Endothelial cell of umbilical vein (primary cell): ENCODE measurements around the gene OSBPL9. TPM values are rescaled to one million over a fixed set of nuclear protein-coding genes. Genes with fewer than 3 reads are reported as not detected.

ENCODE experiments used
- BruUV-seq: library from RNA; stranded (reverse); fragments of 400-500 nt; replicated peaks from 2 replicates; lab custom pipeline; 2021; lab: Mats Ljungman, UMichigan
- CTCF ChIA-PET: fragments of 300-600, 350-600 bp; sonication (Branson Sonifier 250); formaldehyde crosslinking; loops from one replicate; lab custom pipeline; 2021; ENCODE audit warnings: antibody characterized with exemption, inconsistent platforms; lab: Charles Lee
- POLR2A ChIA-PET: fragments of 300-600, 350-600 bp; sonication (Branson Sonifier 250); formaldehyde crosslinking; loops from one replicate; lab custom pipeline; 2021; ENCODE audit warnings: antibody characterized with exemption, inconsistent platforms; lab: Charles Lee
- DNase-seq: peaks from one replicate; pipeline ENCODE4 v3.0.0-alpha.2; 2011; ENCODE audit warnings: low read depth, low spot score
- FAIRE-seq: peaks from 2 replicates; lab custom pipeline; 2011; peaks lifted over from hg19 to GRCh38; lab: Jason Lieb, UNC
- H2AFZ ChIP-seq: 2 replicates; pipeline ENCODE4 v1.6.0; 2012; ENCODE audit warnings: low read depth, low read length, control low read depth, inconsistent platforms
- H3K27ac ChIP-seq: 2 replicates; pipeline ENCODE4 v1.5.1; 2011; ENCODE audit warnings: low read depth, mild to moderate bottlenecking, control low read depth, low read length, moderate library complexity; ENCODE audit not compliant: insufficient read depth
- H3K27me3 ChIP-seq, 2 experiments: 2 replicates each; pipeline versions ENCODE4 v1.6.0 to v1.6.1; 2011; ENCODE audit warnings: low read length in 2 of 2, mixed read lengths in 1 of 2; ENCODE audit not compliant: control insufficient read depth in 2 of 2, insufficient read depth in 2 of 2
- H3K36me3 ChIP-seq, 2 experiments: 2 replicates in 1 of 2; 3 replicates in 1 of 2; pipeline ENCODE4 v1.5.1; 2011; ENCODE audit warnings: low read length in 2 of 2, mild to moderate bottlenecking in 1 of 2, moderate library complexity in 1 of 2; ENCODE audit not compliant: control insufficient read depth in 2 of 2, insufficient read depth in 2 of 2; ENCODE audit errors: extremely low read depth in 1 of 2
- H3K4me1 ChIP-seq: 3 replicates; pipeline ENCODE4 v1.5.1; 2011; ENCODE audit warnings: mild to moderate bottlenecking, low read length; ENCODE audit not compliant: control insufficient read depth, insufficient read depth; ENCODE audit errors: extremely low read depth
- H3K4me2 ChIP-seq: 2 replicates; pipeline ENCODE4 v1.6.1; 2011; ENCODE audit warnings: low read length, control low read depth, mixed read lengths; ENCODE audit not compliant: insufficient read depth
- H3K4me3 ChIP-seq, 3 experiments: fragments of 200-600 bp in 1 of 3; sonication (generic), shearing (Covaris generic) in 1 of 3; replicated peaks in 1 of 3; 2 replicates each; pipeline ENCODE4 v1.5.1; 2011 to 2016; ENCODE audit warnings: control low read depth in 3 of 3, low read length in 3 of 3, mild to moderate bottlenecking in 2 of 3, inconsistent platforms in 1 of 3, low read depth in 1 of 3, moderate library complexity in 1 of 3; ENCODE audit not compliant: insufficient read depth in 1 of 3
- H3K79me2 ChIP-seq: 2 replicates; pipeline ENCODE4 v1.6.0; 2012; ENCODE audit warnings: low read length, inconsistent platforms; ENCODE audit not compliant: control insufficient read depth, insufficient read depth
- H3K9ac ChIP-seq: replicated peaks from 2 replicates; pipeline ENCODE3; 2011; ENCODE audit warnings: low read length, control low read depth; ENCODE audit not compliant: insufficient read depth; ENCODE audit errors: extremely low read depth
- H3K9me1 ChIP-seq: replicated peaks from 3 replicates; pipeline ENCODE4 v1.6.0; 2011; ENCODE audit warnings: mild to moderate bottlenecking, low read length; ENCODE audit not compliant: control insufficient read depth, insufficient read depth; ENCODE audit errors: extremely low read depth
- H3K9me3 ChIP-seq: replicated peaks from 2 replicates; pipeline ENCODE4 v1.5.1; 2012; ENCODE audit warnings: low read length, inconsistent platforms; ENCODE audit not compliant: control insufficient read depth, insufficient read depth
- H4K20me1 ChIP-seq: replicated peaks from 2 replicates; pipeline ENCODE3; 2011; ENCODE audit warnings: mild to moderate bottlenecking, low read length; ENCODE audit not compliant: control insufficient read depth, insufficient read depth; ENCODE audit errors: extremely low read depth
- EZH2 ChIP-seq: IDR thresholded peaks from 2 replicates; pipeline ENCODE4 v1.6.1; 2012; ENCODE audit warnings: borderline replicate concordance, low read depth, mild to moderate bottlenecking, moderate library complexity, low read length, inconsistent platforms; ENCODE audit not compliant: severe bottlenecking
- FOS ChIP-seq: IDR thresholded peaks from 2 replicates; pipeline ENCODE4 v1.6.1; 2011; ENCODE audit warnings: mild to moderate bottlenecking, low read length, moderate library complexity, borderline replicate concordance; ENCODE audit not compliant: insufficient read depth
- GATA2 ChIP-seq: IDR thresholded peaks from 2 replicates; pipeline ENCODE4 v1.7.0; 2011; ENCODE audit warnings: low read depth, mild to moderate bottlenecking, moderate library complexity, mixed read lengths, low read length; ENCODE audit not compliant: insufficient read length, insufficient read depth
- JUN ChIP-seq: IDR thresholded peaks from 2 replicates; pipeline ENCODE4 v1.6.1; 2011; ENCODE audit warnings: borderline replicate concordance, low read depth; ENCODE audit not compliant: insufficient read length, insufficient read depth
- MYC ChIP-seq: IDR thresholded peaks from one replicate; pipeline ENCODE4 v1.6.1; 2011; ENCODE audit warnings: mild to moderate bottlenecking, low read depth, low read length
- POLR2A ChIP-seq: IDR thresholded peaks from 2 replicates; pipeline ENCODE4 v1.6.1; 2012; ENCODE audit warnings: low read depth, mild to moderate bottlenecking, control low read depth, low read length
- POLR2AphosphoS5 ChIP-seq: IDR thresholded peaks from 2 replicates; pipeline ENCODE4 v1.6.1; 2012; ENCODE audit warnings: low read depth, mild to moderate bottlenecking, control low read depth, low read length, moderate library complexity; ENCODE audit not compliant: insufficient read depth
- dilution Hi-C: fragments of 300-500 bp; cut with MboI; formaldehyde crosslinking; loops from one replicate; pipeline ENCODE4 v1.15.0; 2019; ENCODE audit warnings: low sequenced_read_pairs; ENCODE audit not compliant: extremely low pct_ligation_motif_present
- intact Hi-C: fragments of 100-400 bp; cut with micrococcal nuclease; formaldehyde crosslinking; loops from one replicate; pipeline ENCODE4 v1.10.0; 2022
- polyA plus RNA-seq, 4 experiments: library from polyadenylated mRNA; depleted of rRNA in 3 of 4; stranded (reverse) in 3 of 4; unstranded in 1 of 4; fragments of >200 nt; gene quantifications; 2 replicates each; pipeline versions ENCODE4 v1.2.1 to v1.2.3, GENCODE V29; 2011 to 2012; ENCODE audit warnings: missing spikeins in 1 of 4
- total RNA-seq: library from RNA; stranded (reverse); gene quantifications from 2 replicates; pipeline ENCODE4 v1.2.3, GENCODE V29; 2021
- TF ChIP-seq, protein P1 (sequence below), 2 donors: IDR thresholded peaks; 1 replicate in 1 of 2; 2 replicates in 1 of 2; pipeline ENCODE4 v1.5.1; 2011; ENCODE audit warnings: low read length in 2 of 2, mild to moderate bottlenecking in 2 of 2, moderate library complexity in 2 of 2, control low read depth in 1 of 2, inconsistent platforms in 1 of 2, low read depth in 1 of 2; ENCODE audit not compliant: insufficient read depth in 1 of 2; ENCODE audit errors: extremely low read depth in 1 of 2
- TF ChIP-seq, protein P2 (sequence below): IDR thresholded peaks from 2 replicates; pipeline ENCODE4 v1.6.1; 2011; ENCODE audit not compliant: insufficient read depth, insufficient read length

The OSBPL9 gene
- total and polyA plus RNA-seq, 2 donors (not counting 3 experiments of a cell fraction or from before 2014, with no cell fraction given) = 46.2 to 80.3 TPM

DNA sequence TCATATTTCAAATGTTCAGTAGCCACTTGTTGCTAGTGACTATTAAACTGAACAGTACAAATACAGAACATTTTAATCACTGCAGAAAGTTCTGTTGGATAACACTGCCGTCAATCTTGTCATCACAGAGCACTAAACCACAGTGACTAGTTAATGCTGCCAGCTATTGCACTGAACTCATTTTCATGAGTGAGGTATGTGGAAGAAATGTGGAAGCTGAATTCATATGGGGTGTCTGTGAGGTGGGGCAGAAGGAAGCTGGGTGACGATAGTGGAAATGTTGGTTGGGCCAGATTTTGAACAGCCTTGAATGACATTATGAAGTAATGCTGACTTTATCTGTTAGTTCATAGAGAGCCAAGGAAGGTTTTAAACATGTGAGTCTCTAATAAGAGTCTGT is 49.6 kb downstream of the OSBPL9 start:
- ChIA-PET POLR2A (no interaction called here), CTCF (interaction anchor here (0.9 kb wide), 1 partner anchor 36 kb away, joined by 3 read pairs; no protein-coding TSS in a partner anchor)
- no peak overlapping the region for H3K4me2 ChIP-seq
- H3K36me3 ChIP-seq = no peaks in the 10 kb centered on the region
- dilution Hi-C loops = no loop called here
- no peak overlapping the region for H2AFZ ChIP-seq
- H4K20me1 ChIP-seq = no peaks in the 10 kb centered on the region
- intact Hi-C loops = no loop called here
- H3K27ac ChIP-seq = no peak overlapping the region
- H3K9ac ChIP-seq = no peak overlapping the region
- no peak for DNase-seq
- BruUV-seq = no TSS peak
- no peaks in the 10 kb centered on the region for H3K9me1 ChIP-seq
- peaks cover 36% of the 10 kb centered on the region for H3K4me1 ChIP-seq
- no peaks in the 10 kb centered on the region for H3K27me3 ChIP-seq
- no peak for FAIRE-seq
- no peak overlapping the region for H3K4me3 ChIP-seq
- TF ChIP-seq GATA2 (no peak), EZH2 (no peak), MYC (no peak), JUN (no peak), POLR2A (no peak), FOS (no peak), POLR2AphosphoS5 (no peak)
- TF ChIP-seq, protein P1, sequence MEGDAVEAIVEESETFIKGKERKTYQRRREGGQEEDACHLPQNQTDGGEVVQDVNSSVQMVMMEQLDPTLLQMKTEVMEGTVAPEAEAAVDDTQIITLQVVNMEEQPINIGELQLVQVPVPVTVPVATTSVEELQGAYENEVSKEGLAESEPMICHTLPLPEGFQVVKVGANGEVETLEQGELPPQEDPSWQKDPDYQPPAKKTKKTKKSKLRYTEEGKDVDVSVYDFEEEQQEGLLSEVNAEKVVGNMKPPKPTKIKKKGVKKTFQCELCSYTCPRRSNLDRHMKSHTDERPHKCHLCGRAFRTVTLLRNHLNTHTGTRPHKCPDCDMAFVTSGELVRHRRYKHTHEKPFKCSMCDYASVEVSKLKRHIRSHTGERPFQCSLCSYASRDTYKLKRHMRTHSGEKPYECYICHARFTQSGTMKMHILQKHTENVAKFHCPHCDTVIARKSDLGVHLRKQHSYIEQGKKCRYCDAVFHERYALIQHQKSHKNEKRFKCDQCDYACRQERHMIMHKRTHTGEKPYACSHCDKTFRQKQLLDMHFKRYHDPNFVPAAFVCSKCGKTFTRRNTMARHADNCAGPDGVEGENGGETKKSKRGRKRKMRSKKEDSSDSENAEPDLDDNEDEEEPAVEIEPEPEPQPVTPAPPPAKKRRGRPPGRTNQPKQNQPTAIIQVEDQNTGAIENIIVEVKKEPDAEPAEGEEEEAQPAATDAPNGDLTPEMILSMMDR (IDR thresholded peaks at IDR 0.05; ENCODE audit: extremely low read depth in 1 of 2, insufficient read depth in 1 of 2, low read depth in 1 of 2, low read length in 2 of 2) = no peak
- TF ChIP-seq, protein P2, sequence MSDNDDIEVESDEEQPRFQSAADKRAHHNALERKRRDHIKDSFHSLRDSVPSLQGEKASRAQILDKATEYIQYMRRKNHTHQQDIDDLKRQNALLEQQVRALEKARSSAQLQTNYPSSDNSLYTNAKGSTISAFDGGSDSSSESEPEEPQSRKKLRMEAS = no peak
- no peaks in the 10 kb centered on the region for H3K9me3 ChIP-seq
- no peaks in the 10 kb centered on the region for H3K79me2 ChIP-seq
